K562 (cell line): Measurements from ENCODE around the gene NDUFS8. TPM values are rescaled to one million over a fixed set of nuclear protein-coding genes. Genes with fewer than 3 reads are reported as not detected.
A peak's percentile ranks its signal among the peaks of the same experiment; 100 is the strongest.

Experiments
- ARID1B ChIP-seq: fragments of 450-650 bp; IDR thresholded peaks from 2 replicates; pipeline ENCODE4 v1.6.1; 2016; ENCODE audit warnings: antibody characterized with exemption, mild to moderate bottlenecking, inconsistent platforms
- BACH1 ChIP-seq: fragments of 200-800 bp; sonication (Bioruptor generic); IDR thresholded peaks from 2 replicates; pipeline ENCODE4 v1.6.1; 2016; ENCODE audit warnings: missing genetic modification characterization, missing compliant biosample characterization
- CGGBP1 ChIP-seq: fragments of 250-450 bp; sonication (Bioruptor Pico); IDR thresholded peaks from 2 replicates; pipeline ENCODE4 v1.9.0; 2021; ENCODE audit warnings: mild to moderate bottlenecking
- DDX20 ChIP-seq: fragments of 450-650 bp; IDR thresholded peaks from 2 replicates; pipeline ENCODE4 v1.6.1; 2016; ENCODE audit warnings: missing genetic modification characterization, low read depth, mild to moderate bottlenecking, missing compliant biosample characterization, moderate library complexity
- HOXB6 ChIP-seq: fragments of 250-450 bp; sonication (Bioruptor Pico); IDR thresholded peaks from 2 replicates; pipeline ENCODE4 v1.5.1; 2022; ENCODE audit warnings: mild to moderate bottlenecking, borderline replicate concordance
- MBD2 ChIP-seq: sonication (generic); IDR thresholded peaks from 2 replicates; pipeline ENCODE4 v1.6.1; 2016; ENCODE audit warnings: low read depth, borderline replicate concordance
- MXD1 ChIP-seq: fragments of 250-450 bp; sonication (Bioruptor Pico); IDR thresholded peaks from 2 replicates; pipeline ENCODE4 v1.8.0; 2021; ENCODE audit warnings: borderline replicate concordance, mild to moderate bottlenecking, moderate library complexity; ENCODE audit not compliant: poor library complexity, severe bottlenecking
- NR4A1 ChIP-seq, 2 experiments: fragments of 250-450 bp in 1 of 2; fragments of 450-650 bp in 1 of 2; sonication (Bioruptor Pico) in 1 of 2; IDR thresholded peaks; 2 replicates each; pipeline versions ENCODE4 v1.4.0 to v1.6.1; 2016 to 2020; ENCODE audit warnings: mild to moderate bottlenecking in 2 of 2, missing compliant biosample characterization in 1 of 2, missing genetic modification characterization in 1 of 2, moderate library complexity in 1 of 2
- RBM34 ChIP-seq: fragments of 200-400 bp; formaldehyde crosslinking; IDR thresholded peaks from 2 replicates; pipeline ENCODE4 v1.6.1; 2018; ENCODE audit warnings: low read length, borderline replicate concordance; ENCODE audit not compliant: insufficient read depth
- SNRNP70 ChIP-seq: fragments of 200-400 bp; formaldehyde crosslinking; optimal IDR thresholded peaks from 2 replicates; pipeline ENCODE3; 2017; ENCODE audit warnings: low read depth, low read length
- ZBTB49 ChIP-seq: sonication (generic); formaldehyde crosslinking; IDR thresholded peaks from 2 replicates; pipeline ENCODE4 v1.8.0; 2022; ENCODE audit warnings: missing genetic modification reagents, mild to moderate bottlenecking, borderline replicate concordance
- ZHX1 ChIP-seq: fragments of 150-350 bp; conservative IDR thresholded peaks from 2 replicates; pipeline ENCODE4 v1.6.1; 2014; ENCODE audit warnings: low read length
- ZNF121 ChIP-seq: sonication (generic); formaldehyde crosslinking; conservative IDR thresholded peaks from 2 replicates; pipeline ENCODE4 v1.8.0; 2022; ENCODE audit warnings: missing genetic modification reagents
- ZNF280A ChIP-seq: fragments of 450-650 bp; IDR thresholded peaks from 2 replicates; pipeline ENCODE4 v1.6.1; 2018; ENCODE audit warnings: mild to moderate bottlenecking, low read depth; ENCODE audit not compliant: partially characterized antibody
- ZNF586 ChIP-seq: fragments of 450-650 bp; formaldehyde crosslinking; conservative IDR thresholded peaks from 2 replicates; pipeline ENCODE4 v1.4.0; 2020; ENCODE audit warnings: mild to moderate bottlenecking, moderate library complexity
- polyA plus RNA-seq, 8 experiments: library from polyadenylated mRNA; depleted of rRNA in 4 of 8; stranded (reverse) in 5 of 8; unstranded in 3 of 8; fragments of >200 nt; fragmentation: Nextera tagmentation in 2 of 8; fragmentation: Illumina TruSeq in 1 of 8; extraction: Ambion mirVana in 2 of 8; extraction: Trizol in 1 of 8; gene quantifications; 2 replicates each; pipeline versions ENCODE4 v1.2.1 to v1.2.3, GENCODE V29; 2011 to 2014; ENCODE audit warnings: inconsistent platforms in 1 of 8, missing spikeins in 1 of 8
- total RNA-seq, 7 experiments: library from RNA; depleted of rRNA in 6 of 7; stranded (reverse); fragments of >200 nt in 6 of 7; fragmentation: Illumina TruSeq in 2 of 7; extraction: Trizol in 2 of 7; gene quantifications; 2 replicates each; pipeline versions ENCODE4 v1.2.1 to v1.2.3, GENCODE V29; 2011 to 2021; ENCODE audit warnings: low replicate concordance in 1 of 7
- TF ChIP-seq, protein P1 (sequence below): IDR thresholded peaks from 2 replicates; pipeline ENCODE4 v1.6.1; 2012; ENCODE audit warnings: low read depth, low read length, improper control_type of control experiment, borderline replicate concordance

Gene NDUFS8
- total and polyA plus RNA-seq, 9 of the 15 experiments (the other 6 are each of a cell fraction or from before 2014, with no cell fraction given): 36.5 to 351 (median 101) TPM

DNA sequence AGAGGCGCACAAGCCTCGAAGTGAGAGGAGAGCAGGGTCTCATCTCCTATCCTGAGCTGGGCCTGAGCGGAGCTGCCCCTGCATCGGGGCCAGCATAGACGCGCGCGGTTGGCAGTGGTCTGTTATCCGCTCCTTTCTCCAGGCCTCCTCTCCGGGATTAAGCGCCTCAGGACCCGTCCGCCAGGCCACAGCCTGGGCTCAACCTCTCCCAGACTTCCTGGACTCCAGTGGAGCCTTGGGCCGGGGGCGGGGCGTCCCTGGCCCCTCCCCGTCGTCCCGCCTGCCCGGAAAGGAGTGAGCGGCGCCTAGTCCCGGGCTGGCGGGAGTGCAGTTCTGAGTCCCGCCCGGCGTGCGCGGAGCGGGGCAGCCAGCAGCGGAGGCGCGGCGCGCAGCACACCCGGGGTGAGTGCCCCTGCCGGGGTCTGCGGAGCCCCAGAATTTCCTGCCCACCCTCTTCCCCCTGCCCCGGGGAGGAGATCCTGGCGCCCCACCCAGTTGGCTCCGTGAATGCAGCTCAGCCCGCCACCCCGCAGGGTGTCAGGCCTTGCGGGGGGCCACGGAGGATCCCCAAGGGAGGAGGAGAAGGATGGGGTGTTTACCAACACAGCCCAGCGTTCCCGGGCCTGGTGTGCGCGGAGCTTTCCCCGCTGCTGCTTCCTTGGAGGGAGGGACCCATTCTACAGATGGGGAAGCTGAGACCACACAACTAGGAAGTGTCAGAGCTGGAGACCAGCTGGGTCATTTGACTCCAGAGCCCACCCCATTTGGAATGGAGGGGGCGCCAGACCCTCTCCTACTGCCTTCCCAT is 8.4 kb downstream of the NDUFS8 start, which contains the start of gene TCIRG1 (continued):
- TF ChIP-seq RBM34: no peak
- no peak for TF ChIP-seq ZBTB49 (CRISPR knock-in tag)
- no peak for TF ChIP-seq ZNF280A
- no peak for TF ChIP-seq SNRNP70
- TF ChIP-seq ARID1B: 0 out of 2 replicates have a peak, but pooled peaks have one; percentile 6
- TF ChIP-seq MBD2: peak; percentile 43; the same call in 1 of the 2 replicates
- TF ChIP-seq MXD1: no peak
- TF ChIP-seq NR4A1 (CRISPR knock-in tag; IDR thresholded peaks at IDR 0.05): no peak
- no peak for TF ChIP-seq NR4A1 (tag; IDR thresholded peaks at IDR 0.05)
- TF ChIP-seq HOXB6 (CRISPR knock-in tag): no peak
- TF ChIP-seq, protein P1, sequence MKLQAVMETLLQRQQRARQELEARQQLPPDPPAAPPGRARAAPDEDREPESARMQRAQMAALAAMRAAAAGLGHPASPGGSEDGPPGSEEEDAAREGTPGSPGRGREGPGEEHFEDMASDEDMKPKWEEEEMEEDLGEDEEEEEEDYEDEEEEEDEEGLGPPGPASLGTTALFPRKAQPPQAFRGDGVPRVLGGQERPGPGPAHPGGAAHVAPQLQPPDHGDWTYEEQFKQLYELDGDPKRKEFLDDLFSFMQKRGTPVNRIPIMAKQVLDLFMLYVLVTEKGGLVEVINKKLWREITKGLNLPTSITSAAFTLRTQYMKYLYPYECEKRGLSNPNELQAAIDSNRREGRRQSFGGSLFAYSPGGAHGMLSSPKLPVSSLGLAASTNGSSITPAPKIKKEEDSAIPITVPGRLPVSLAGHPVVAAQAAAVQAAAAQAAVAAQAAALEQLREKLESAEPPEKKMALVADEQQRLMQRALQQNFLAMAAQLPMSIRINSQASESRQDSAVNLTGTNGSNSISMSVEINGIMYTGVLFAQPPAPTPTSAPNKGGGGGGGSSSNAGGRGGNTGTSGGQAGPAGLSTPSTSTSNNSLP: no peak
- no peak for TF ChIP-seq ZNF121 (CRISPR knock-in tag)
- TF ChIP-seq BACH1: no peak
- no peak for TF ChIP-seq DDX20 (tag)
- no peak for TF ChIP-seq CGGBP1 (CRISPR knock-in tag)
- no peak for TF ChIP-seq ZNF586 (CRISPR knock-in tag)
- no peak for TF ChIP-seq ZHX1
